ENCODE measurements around the gene ZNF438.
"Not testable (repeated sequence)": the region's sequence is repeated elsewhere in the genome, so short reads cannot be mapped to it uniquely, and the experiment has no call there.

DNA sequence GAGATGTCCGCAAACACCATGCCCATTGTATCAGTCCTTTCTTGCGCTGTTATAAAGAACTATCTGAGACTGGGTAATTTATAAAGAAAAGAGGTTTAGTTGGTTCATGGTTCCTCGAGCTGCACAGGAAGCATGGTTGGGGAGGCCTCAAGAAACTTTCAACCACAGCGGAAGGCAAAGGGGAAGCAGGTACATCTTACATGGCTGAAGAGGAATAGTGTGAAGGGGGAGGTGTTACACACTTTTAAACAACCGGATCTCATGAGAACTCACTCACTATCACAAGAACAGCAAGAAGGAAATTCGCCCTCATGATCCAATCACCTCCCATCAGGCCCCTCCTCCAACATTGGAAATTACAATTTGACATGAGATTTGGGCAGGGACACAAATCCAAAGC, 48.5 kb downstream of the ZNF438 start:
- TF ChIP-seq, protein P1, sequence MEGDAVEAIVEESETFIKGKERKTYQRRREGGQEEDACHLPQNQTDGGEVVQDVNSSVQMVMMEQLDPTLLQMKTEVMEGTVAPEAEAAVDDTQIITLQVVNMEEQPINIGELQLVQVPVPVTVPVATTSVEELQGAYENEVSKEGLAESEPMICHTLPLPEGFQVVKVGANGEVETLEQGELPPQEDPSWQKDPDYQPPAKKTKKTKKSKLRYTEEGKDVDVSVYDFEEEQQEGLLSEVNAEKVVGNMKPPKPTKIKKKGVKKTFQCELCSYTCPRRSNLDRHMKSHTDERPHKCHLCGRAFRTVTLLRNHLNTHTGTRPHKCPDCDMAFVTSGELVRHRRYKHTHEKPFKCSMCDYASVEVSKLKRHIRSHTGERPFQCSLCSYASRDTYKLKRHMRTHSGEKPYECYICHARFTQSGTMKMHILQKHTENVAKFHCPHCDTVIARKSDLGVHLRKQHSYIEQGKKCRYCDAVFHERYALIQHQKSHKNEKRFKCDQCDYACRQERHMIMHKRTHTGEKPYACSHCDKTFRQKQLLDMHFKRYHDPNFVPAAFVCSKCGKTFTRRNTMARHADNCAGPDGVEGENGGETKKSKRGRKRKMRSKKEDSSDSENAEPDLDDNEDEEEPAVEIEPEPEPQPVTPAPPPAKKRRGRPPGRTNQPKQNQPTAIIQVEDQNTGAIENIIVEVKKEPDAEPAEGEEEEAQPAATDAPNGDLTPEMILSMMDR (IDR thresholded peaks at IDR 0.05) = not testable (repeated sequence)
- not testable (repeated sequence) for TF ChIP-seq POLR2A (IDR thresholded peaks at IDR 0.05)
